Astrocyte (in vitro differentiated cells and primary cell): ENCODE measurements around the gene PEMT.

ENCODE experiments used
- EZH2 ChIP-seq: IDR thresholded peaks from 2 replicates; pipeline ENCODE4 v1.6.1; 2012; ENCODE audit warnings: mild to moderate bottlenecking, low read length, inconsistent platforms; ENCODE audit not compliant: insufficient read depth
- TF ChIP-seq, protein P1 (sequence below): IDR thresholded peaks from 2 replicates; pipeline ENCODE4 v1.5.1; 2011; ENCODE audit warnings: low read depth, mild to moderate bottlenecking, inconsistent platforms, low read length, moderate library complexity; ENCODE audit not compliant: insufficient read depth

- TF ChIP-seq EZH2, result no peak
- TF ChIP-seq, protein P1, sequence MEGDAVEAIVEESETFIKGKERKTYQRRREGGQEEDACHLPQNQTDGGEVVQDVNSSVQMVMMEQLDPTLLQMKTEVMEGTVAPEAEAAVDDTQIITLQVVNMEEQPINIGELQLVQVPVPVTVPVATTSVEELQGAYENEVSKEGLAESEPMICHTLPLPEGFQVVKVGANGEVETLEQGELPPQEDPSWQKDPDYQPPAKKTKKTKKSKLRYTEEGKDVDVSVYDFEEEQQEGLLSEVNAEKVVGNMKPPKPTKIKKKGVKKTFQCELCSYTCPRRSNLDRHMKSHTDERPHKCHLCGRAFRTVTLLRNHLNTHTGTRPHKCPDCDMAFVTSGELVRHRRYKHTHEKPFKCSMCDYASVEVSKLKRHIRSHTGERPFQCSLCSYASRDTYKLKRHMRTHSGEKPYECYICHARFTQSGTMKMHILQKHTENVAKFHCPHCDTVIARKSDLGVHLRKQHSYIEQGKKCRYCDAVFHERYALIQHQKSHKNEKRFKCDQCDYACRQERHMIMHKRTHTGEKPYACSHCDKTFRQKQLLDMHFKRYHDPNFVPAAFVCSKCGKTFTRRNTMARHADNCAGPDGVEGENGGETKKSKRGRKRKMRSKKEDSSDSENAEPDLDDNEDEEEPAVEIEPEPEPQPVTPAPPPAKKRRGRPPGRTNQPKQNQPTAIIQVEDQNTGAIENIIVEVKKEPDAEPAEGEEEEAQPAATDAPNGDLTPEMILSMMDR, result no peak
These were observed 127.7 kb downstream of the PEMT start for GRCh38 chr17:17463821-17464220.
